H9 (cell line): ENCODE measurements around the gene POFUT1. TPM values are rescaled to one million over a fixed set of nuclear protein-coding genes. Genes with fewer than 3 reads are reported as not detected.

Source experiments
- DNase-seq: peaks from one replicate; pipeline ENCODE4 v3.0.0-alpha.2; 2017
- H2AFZ ChIP-seq: one replicate; pipeline ENCODE4 v1.6.1; 2013; ENCODE audit warnings: mild to moderate bottlenecking, low read length, control low read depth, moderate library complexity
- H2AK5ac ChIP-seq: 2 replicates; pipeline ENCODE4 v1.6.1; 2013; ENCODE audit warnings: low read length, control low read depth, mixed read lengths; ENCODE audit not compliant: insufficient read length
- H2BK120ac ChIP-seq: one replicate; pipeline ENCODE4 v1.6.1; 2013; ENCODE audit warnings: low read depth, mild to moderate bottlenecking, low read length, control low read depth, inconsistent platforms; ENCODE audit not compliant: poor library complexity, severe bottlenecking
- H2BK12ac ChIP-seq: 2 replicates; pipeline ENCODE4 v1.6.1; 2013; ENCODE audit warnings: low read length, control low read depth, mixed read lengths, low read depth; ENCODE audit not compliant: insufficient read length
- H2BK15ac ChIP-seq: 2 replicates; pipeline ENCODE4 v1.6.1; 2013; ENCODE audit warnings: low read depth, low read length, control low read depth
- H2BK20ac ChIP-seq: one replicate; pipeline ENCODE4 v1.6.1; 2013; ENCODE audit warnings: low read depth, mild to moderate bottlenecking, low read length, control low read depth, inconsistent platforms; ENCODE audit not compliant: poor library complexity, severe bottlenecking
- H2BK5ac ChIP-seq: 2 replicates; pipeline ENCODE4 v1.6.1; 2013; ENCODE audit warnings: low read length, control low read depth, mixed read lengths; ENCODE audit not compliant: insufficient read length
- H3K14ac ChIP-seq: 2 replicates; pipeline ENCODE4 v1.6.1; 2013; ENCODE audit warnings: low read length, control low read depth; ENCODE audit not compliant: insufficient read depth
- H3K18ac ChIP-seq: 2 replicates; pipeline ENCODE4 v1.6.1; 2013; ENCODE audit warnings: low read depth, mild to moderate bottlenecking, mixed read lengths, low read length, control low read depth; ENCODE audit not compliant: insufficient read length
- H3K23ac ChIP-seq: 2 replicates; pipeline ENCODE4 v1.6.1; 2013; ENCODE audit warnings: low read length, control low read depth, mixed read lengths, low read depth; ENCODE audit not compliant: insufficient read length
- H3K23me2 ChIP-seq: 2 replicates; pipeline ENCODE4 v1.6.1; 2013; ENCODE audit warnings: low read depth, mild to moderate bottlenecking, mixed read lengths, low read length, control low read depth; ENCODE audit not compliant: insufficient read length, poor library complexity, severe bottlenecking
- H3K27ac ChIP-seq: 2 replicates; pipeline ENCODE4 v1.5.1; 2013; ENCODE audit warnings: low read length, control low read depth, mixed read lengths, low read depth; ENCODE audit not compliant: insufficient read length
- H3K27me3 ChIP-seq: 2 replicates; pipeline ENCODE4 v1.6.1; 2013; ENCODE audit warnings: low read length, control low read depth, inconsistent platforms; ENCODE audit not compliant: insufficient read depth
- H3K4ac ChIP-seq: 2 replicates; pipeline ENCODE4 v1.6.1; 2013; ENCODE audit warnings: low read depth, mild to moderate bottlenecking, control low read depth, inconsistent platforms, low read length, moderate library complexity
- H3K4me1 ChIP-seq: 2 replicates; pipeline ENCODE4 v1.6.1; 2013; ENCODE audit warnings: low read length, control low read depth, inconsistent platforms; ENCODE audit not compliant: insufficient read depth
- H3K4me2 ChIP-seq: 2 replicates; pipeline ENCODE4 v1.6.1; 2013; ENCODE audit warnings: low read length, control low read depth, mixed read lengths; ENCODE audit not compliant: insufficient read length, insufficient read depth
- H3K56ac ChIP-seq: 2 replicates; pipeline ENCODE4 v1.6.1; 2013; ENCODE audit warnings: low read depth, mild to moderate bottlenecking, mixed read lengths, low read length, control low read depth; ENCODE audit not compliant: insufficient read length
- H3K79me1 ChIP-seq: 2 replicates; pipeline ENCODE4 v1.6.1; 2013; ENCODE audit warnings: low read depth, mild to moderate bottlenecking, moderate library complexity, low read length, control low read depth, inconsistent platforms; ENCODE audit not compliant: insufficient read depth, poor library complexity, severe bottlenecking
- H3K79me2 ChIP-seq: 2 replicates; pipeline ENCODE4 v1.6.1; 2013; ENCODE audit warnings: low read length, control low read depth, inconsistent platforms; ENCODE audit not compliant: insufficient read depth
- H3K9ac ChIP-seq: 2 replicates; pipeline ENCODE4 v1.6.1; 2013; ENCODE audit warnings: low read length, control low read depth, mixed read lengths; ENCODE audit not compliant: insufficient read length; ENCODE audit errors: extremely low read depth
- H3K9me3 ChIP-seq: one replicate; pipeline ENCODE4 v1.6.1; 2013; ENCODE audit warnings: low read depth, low read length, inconsistent platforms; ENCODE audit not compliant: control insufficient read depth
- H3T11ph ChIP-seq: one replicate; pipeline ENCODE4 v1.6.1; 2013; ENCODE audit warnings: mild to moderate bottlenecking, low read length, control low read depth, inconsistent platforms
- H4K20me1 ChIP-seq: one replicate; pipeline ENCODE4 v1.6.1; 2013; ENCODE audit not compliant: control insufficient read depth, insufficient read length, insufficient read depth
- H4K5ac ChIP-seq: 2 replicates; pipeline ENCODE4 v1.6.1; 2013; ENCODE audit warnings: low read depth, mild to moderate bottlenecking, mixed read lengths, low read length, control low read depth; ENCODE audit not compliant: insufficient read length
- H4K8ac ChIP-seq: replicated peaks from 2 replicates; pipeline ENCODE4 v1.6.1; 2013; ENCODE audit warnings: low read length, control low read depth, mixed read lengths, low read depth; ENCODE audit not compliant: insufficient read length
- H4K91ac ChIP-seq: 2 replicates; pipeline ENCODE4 v1.6.1; 2013; ENCODE audit warnings: low read depth, mild to moderate bottlenecking, moderate library complexity, mixed read lengths, low read length, control low read depth; ENCODE audit not compliant: insufficient read length
- H3K27ac Mint-ChIP-seq, 3 experiments: 2 replicates in 2 of 3; 3 replicates in 1 of 3; pipeline ENCODE4 v1.8.0; 2020 to 2021; ENCODE audit warnings: mixed read lengths in 3 of 3, mild to moderate bottlenecking in 1 of 3, moderate library complexity in 1 of 3
- H3K27me3 Mint-ChIP-seq: 2 replicates; pipeline ENCODE4 v1.8.0; 2021; ENCODE audit warnings: low read depth, mild to moderate bottlenecking, moderate library complexity, mixed read lengths
- H3K36me3 Mint-ChIP-seq, 3 experiments: 2 replicates in 2 of 3; 3 replicates in 1 of 3; pipeline ENCODE4 v1.8.0; 2020 to 2021; ENCODE audit warnings: low read depth in 3 of 3, mixed read lengths in 3 of 3; ENCODE audit not compliant: insufficient read depth in 1 of 3
- H3K4me1 Mint-ChIP-seq, 2 experiments: 2 replicates each; pipeline ENCODE4 v1.8.0; 2020; ENCODE audit warnings: mixed read lengths in 2 of 2
- H3K4me3 Mint-ChIP-seq, 2 experiments: 2 replicates in 1 of 2; 3 replicates in 1 of 2; pipeline ENCODE4 v1.8.0; 2020 to 2021; ENCODE audit warnings: mild to moderate bottlenecking in 2 of 2, mixed read lengths in 2 of 2, moderate library complexity in 1 of 2
- H3K9me3 Mint-ChIP-seq, 2 experiments: 2 replicates in 1 of 2; 3 replicates in 1 of 2; pipeline ENCODE4 v1.8.0; 2020; ENCODE audit warnings: mild to moderate bottlenecking in 2 of 2, mixed read lengths in 2 of 2, moderate library complexity in 1 of 2
- CTCF ChIP-seq: fragments of 200-600 bp; sonication (generic); conservative IDR thresholded peaks from 3 replicates; pipeline ENCODE4 v1.8.0; 2021; ENCODE audit warnings: antibody characterized with exemption, mild to moderate bottlenecking
- WGBS: extraction: QIAGEN DNeasy Blood & Tissue Kit; methylation state at CpG from one replicate; pipeline ENCODE4 v1.1.7; 2013; ENCODE audit warnings: missing lambda C conversion rate, low lambda C conversion rate, mixed read lengths; ENCODE audit not compliant: insufficient read length; ENCODE audit errors: extremely low coverage; 5-methylcytosine and 5-hydroxymethylcytosine counted together
- total RNA-seq: library from RNA; stranded (reverse); gene quantifications from 2 replicates; pipeline ENCODE4 v1.2.1, GENCODE V29; 2021

Gene POFUT1
- total RNA-seq, 1 experiment from 2014 or later, result 41.2 TPM

- Histone ChIP-seq H2BK120ac (no peak overlapping the region), H3K4me1 (no peaks in the 10 kb centered on the region), H3K18ac (no peak overlapping the region), H3K4me2 (no peak overlapping the region), H4K91ac (no peak overlapping the region), H4K8ac (no peak overlapping the region), H3K27ac (no peak overlapping the region), H3K27me3 (no peaks in the 10 kb centered on the region), H2BK12ac (no peak overlapping the region), H3K14ac (no peak overlapping the region), H2AK5ac (no peak overlapping the region), H3K23ac (no peak overlapping the region), H3K4ac (no peak overlapping the region), H4K20me1 (no peaks in the 10 kb centered on the region), H2BK20ac (no peak overlapping the region), H4K5ac (no peak overlapping the region), H3K56ac (no peak overlapping the region), H3K9ac (no peak overlapping the region), H3K79me2 (no peaks in the 10 kb centered on the region), H3T11ph (no peak overlapping the region), H3K23me2 (no peaks in the 10 kb centered on the region), H2BK5ac (no peak overlapping the region), H3K9me3 (no peaks in the 10 kb centered on the region), H2AFZ (no peak overlapping the region), H2BK15ac (no peak overlapping the region), H3K79me1 (no peaks in the 10 kb centered on the region)
- 0 out of 4 replicates have a peak, but pooled peaks cover 0 to 2% of the 10 kb centered on the region in 2 experiments for H3K4me1 Mint-ChIP-seq
- no peak overlapping the region for H3K27ac Mint-ChIP-seq
- H3K9me3 Mint-ChIP-seq, result peaks cover 4 to 5% of the 10 kb centered on the region in 2 experiments
- no peak for TF ChIP-seq CTCF
- no peak overlapping the region for H3K4me3 Mint-ChIP-seq
- peaks cover 4 to 5% (median 4%) of the 10 kb centered on the region in 3 experiments; a peak in 5 of 7 replicates for H3K36me3 Mint-ChIP-seq
- no CpG with 5 or more reads among the region's 2 CpGs for WGBS
- H3K27me3 Mint-ChIP-seq, result no peaks in the 10 kb centered on the region; the same call in 1 of the 2 replicates
- DNase-seq, result no peak
Measured at GRCh38 chr20:32181606-32182005, 26.1 kb upstream of the POFUT1 start.
